ENCODE results near the gene ADGRB2.

GRCh38 chr1:31691951-31692350 is 72.2 kb downstream of the ADGRB2 start:
- TF ChIP-seq EP300 (IDR thresholded peaks at IDR 0.05) = no peak
- no peak for TF ChIP-seq POLR2A (IDR thresholded peaks at IDR 0.05)

Data from suprapubic skin (tissue), 2 donors.